ENCODE data around the gene FCMR.

FCMR gene

GRCh38 chr1:206921772-206922265 lies at the start of gene FCMR:
TSS of gene FCMR (minus strand) at chr1:206921941. CDS start at chr1:206921854, 87 bp downstream.
- no peak for TF ChIP-seq CTCF (IDR thresholded peaks at IDR 0.05)

GRCh38 chr1:206971029-206971655 lies 49.4 kb upstream of the FCMR start:
- no peak for TF ChIP-seq CTCF (IDR thresholded peaks at IDR 0.05)

GRCh38 chr1:206970446-206970845 lies 48.7 kb upstream of the FCMR start, which contains the start of gene FCAMR:
TSS of gene FCAMR (minus strand) at chr1:206970460. CDS start at chr1:206970125, 335 bp downstream.
- TF ChIP-seq CTCF (IDR thresholded peaks at IDR 0.05) = no peak

GRCh38 chr1:206969090-206969489 lies 47.3 kb upstream of the FCMR start:
- TF ChIP-seq CTCF (IDR thresholded peaks at IDR 0.05) = no peak

GRCh38 chr1:206967096-206967849 lies 45.5 kb upstream of the FCMR start:
- TF ChIP-seq CTCF (IDR thresholded peaks at IDR 0.05) = no peak

- no peak for TF ChIP-seq CTCF (IDR thresholded peaks at IDR 0.05)
Measured at GRCh38 chr1:206965781-206966180, 44.0 kb upstream of the FCMR start.

- TF ChIP-seq CTCF (IDR thresholded peaks at IDR 0.05) = no peak
Measured at GRCh38 chr1:206963740-206964139, 42.0 kb upstream of the FCMR start.

Data from LNCAP (cell line).